HEK293T (cell line): ENCODE results near the gene ARF6.

Experiments
- BHLHE40 ChIP-seq: fragments of 450-650 bp; IDR thresholded peaks from 2 replicates; pipeline ENCODE4 v1.6.1; 2016; ENCODE audit warnings: mild to moderate bottlenecking, moderate library complexity, borderline replicate concordance
- ELF4 ChIP-seq: fragments of 450-650 bp; IDR thresholded peaks from 2 replicates; pipeline ENCODE4 v1.6.1; 2017; ENCODE audit warnings: antibody characterized with exemption
- NFRKB ChIP-seq: fragments of 450-650 bp; IDR thresholded peaks from 2 replicates; pipeline ENCODE4 v1.6.1; 2016; ENCODE audit warnings: mild to moderate bottlenecking, moderate library complexity
- TARDBP ChIP-seq: fragments of 450-650 bp; IDR thresholded peaks from 2 replicates; pipeline ENCODE4 v1.6.1; 2016

DNA sequence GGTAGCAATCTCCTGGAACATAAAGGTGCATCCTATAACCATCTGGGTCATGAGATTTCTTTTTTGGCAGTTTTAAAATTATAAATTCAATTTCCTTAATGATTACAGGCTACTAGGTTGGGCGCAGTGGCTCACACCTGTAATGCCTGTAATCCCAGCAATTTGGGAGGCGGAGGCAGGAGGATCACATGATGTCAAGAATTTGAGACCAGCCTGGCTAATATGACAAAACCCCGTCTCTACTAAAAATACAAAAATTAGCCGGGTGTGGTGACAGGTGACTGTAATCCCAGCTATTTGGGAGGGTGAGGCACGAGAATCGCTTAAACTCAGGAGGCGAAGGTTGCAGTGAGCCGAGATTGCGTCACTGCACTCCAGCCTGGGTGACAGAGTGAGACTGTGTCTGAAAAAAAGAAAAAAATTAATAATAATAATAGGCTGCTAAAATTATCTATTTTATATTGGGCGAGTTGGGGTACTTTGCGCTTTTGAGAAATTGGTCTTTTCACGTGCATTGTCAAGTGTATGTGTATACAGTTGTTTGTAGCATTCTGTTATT is 17.2 kb upstream of the ARF6 start:
- TF ChIP-seq BHLHE40, result no peak
- TF ChIP-seq TARDBP, result no peak
- TF ChIP-seq NFRKB, result no peak
- TF ChIP-seq ELF4, result no peak
